HCT116 (cell line): ENCODE measurements around the gene CELF2. TPM values are rescaled to one million over a fixed set of nuclear protein-coding genes. Genes with fewer than 3 reads are reported as not detected.

Experiments used
- ATAC-seq: fragments of 200-7000 bp; cut with Tn5 transposase; 2 replicates; pipeline ENCODE4 v1.9.1; 2020; ENCODE audit warnings: mild to moderate bottlenecking, moderate library complexity
- BruUV-seq: library from RNA; stranded (reverse); fragments of 400-500 nt; replicated peaks from 2 replicates; lab custom pipeline; 2021; lab: Mats Ljungman, UMichigan
- CTCF ChIA-PET: fragments of 300-600 bp; sonication (Branson Sonifier 250); formaldehyde crosslinking; loops from one replicate; lab custom pipeline; 2021; ENCODE audit warnings: antibody characterized with exemption; lab: Charles Lee
- POLR2A ChIA-PET: fragments of 300-600, 350-600 bp; sonication (Branson Sonifier 250); formaldehyde crosslinking; loops from one replicate; lab custom pipeline; 2021; ENCODE audit warnings: antibody characterized with exemption; lab: Charles Lee
- RAD21 ChIA-PET, 2 experiments: fragments of 300-600 bp; sonication (Branson Sonifier 250); formaldehyde crosslinking; loops; one replicate each; lab custom pipeline; 2023; ENCODE audit warnings: low total read pairs in 2 of 2; ENCODE audit not compliant: uncharacterized antibody in 2 of 2, unreplicated experiment in 2 of 2, low non-redundant PET in 1 of 2; lab: Charles Lee
- DNase-seq: peaks from one replicate; pipeline ENCODE4 v3.0.0-alpha.2; 2010; ENCODE audit warnings: low read depth, low spot score
- H2AFZ ChIP-seq: fragments of 200-600 bp; shearing (Covaris generic), sonication (generic); 2 replicates; pipeline ENCODE4 v1.6.1; 2017; ENCODE audit warnings: low read depth, mixed run types, mixed read lengths, antibody characterized with exemption, low read length; ENCODE audit not compliant: poor library complexity, severe bottlenecking
- H3K27ac ChIP-seq: 2 replicates; pipeline ENCODE4 v1.5.1; 2012; ENCODE audit warnings: low read depth, low read length
- H3K27me3 ChIP-seq: fragments of 200-600 bp; sonication (generic); 2 replicates; pipeline ENCODE4 v1.6.1; 2016; ENCODE audit warnings: mixed run types, low read length, mixed read lengths; ENCODE audit not compliant: insufficient read depth
- H3K36me3 ChIP-seq, 2 experiments: fragments of 200-500 bp in 1 of 2; fragments of 200-600 bp in 1 of 2; sonication (Bioruptor generic) in 1 of 2; sonication (generic) in 1 of 2; 2 replicates each; pipeline versions ENCODE4 v1.5.1 to v1.6.1; 2014 to 2016; ENCODE audit warnings: low read length in 2 of 2, inconsistent platforms in 1 of 2, mixed read lengths in 1 of 2, mixed run types in 1 of 2; ENCODE audit not compliant: insufficient read depth in 2 of 2, control insufficient read depth in 1 of 2
- H3K4me1 ChIP-seq, 2 experiments: fragments of 200-600 bp in 1 of 2; sonication (generic) in 1 of 2; 2 replicates each; pipeline versions ENCODE4 v1.5.1 to v1.6.1; 2012 to 2017; ENCODE audit warnings: low read length in 2 of 2, inconsistent platforms in 1 of 2, mild to moderate bottlenecking in 1 of 2, mixed read lengths in 1 of 2, mixed run types in 1 of 2, moderate library complexity in 1 of 2; ENCODE audit not compliant: insufficient read depth in 2 of 2, control insufficient read depth in 1 of 2
- H3K4me2 ChIP-seq: fragments of 200-600 bp; sonication (generic); 2 replicates; pipeline ENCODE4 v1.6.1; 2017; ENCODE audit warnings: mixed run types, low read length, mixed read lengths
- H3K4me3 ChIP-seq, 2 experiments: fragments of 200-600 bp in 1 of 2; sonication (generic) in 1 of 2; replicated peaks in 1 of 2; 2 replicates each; pipeline ENCODE4 v1.5.1; 2011 to 2016; ENCODE audit warnings: low read length in 2 of 2, control low read depth in 1 of 2, low read depth in 1 of 2, mild to moderate bottlenecking in 1 of 2, mixed read lengths in 1 of 2, mixed run types in 1 of 2
- H3K79me2 ChIP-seq: fragments of 200-600 bp; sonication (generic); 2 replicates; pipeline ENCODE4 v1.6.1; 2017; ENCODE audit warnings: mild to moderate bottlenecking, mixed run types, low read length, moderate library complexity, mixed read lengths; ENCODE audit not compliant: insufficient read depth
- H3K9ac ChIP-seq: fragments of 200-600 bp; sonication (generic); 2 replicates; pipeline ENCODE4 v1.6.1; 2016; ENCODE audit warnings: low read length, mixed read lengths
- H3K9me2 ChIP-seq: fragments of 200-600 bp; sonication (generic), shearing (Covaris generic); 2 replicates; pipeline ENCODE4 v1.6.1; 2017; ENCODE audit warnings: mixed run types, mild to moderate bottlenecking, moderate library complexity; ENCODE audit not compliant: insufficient read depth
- H3K9me3 ChIP-seq, 2 experiments: fragments of 200-500 bp in 1 of 2; fragments of 200-600 bp in 1 of 2; sonication (Bioruptor generic) in 1 of 2; sonication (generic) in 1 of 2; 2 replicates each; pipeline ENCODE4 v1.6.1; 2014 to 2017; ENCODE audit warnings: low read length in 2 of 2, mixed read lengths in 2 of 2, inconsistent platforms in 1 of 2, low read depth in 1 of 2, mild to moderate bottlenecking in 1 of 2, mixed run types in 1 of 2, moderate library complexity in 1 of 2; ENCODE audit not compliant: control insufficient read depth in 1 of 2, insufficient read depth in 1 of 2
- H4K20me1 ChIP-seq: fragments of 200-600 bp; sonication (generic), shearing (Covaris generic); 2 replicates; pipeline ENCODE4 v1.6.1; 2017; ENCODE audit warnings: mixed run types, mild to moderate bottlenecking, moderate library complexity; ENCODE audit not compliant: insufficient read depth
- CTCF ChIP-seq, 3 experiments: fragments of 200-600 bp in 1 of 3; sonication (generic) in 1 of 3; IDR thresholded peaks in 2 of 3; conservative IDR thresholded peaks in 1 of 3; 2 replicates each; pipeline ENCODE4 v1.5.1; 2012 to 2017; ENCODE audit warnings: low read depth in 2 of 3, low read length in 2 of 3, antibody characterized with exemption in 1 of 3, borderline replicate concordance in 1 of 3, control low read depth in 1 of 3, mild to moderate bottlenecking in 1 of 3, mixed read lengths in 1 of 3, mixed run types in 1 of 3, moderate library complexity in 1 of 3; ENCODE audit not compliant: insufficient read depth in 1 of 3
- ELF1 ChIP-seq: IDR thresholded peaks from 2 replicates; pipeline ENCODE4 v1.6.1; 2012; ENCODE audit warnings: low read depth, borderline replicate concordance
- EZH2 ChIP-seq: fragments of 200-600 bp; sonication (generic); IDR thresholded peaks from 2 replicates; pipeline ENCODE4 v1.6.1; 2017; ENCODE audit warnings: antibody characterized with exemption, mixed run types
- POLR2A ChIP-seq: IDR thresholded peaks from 2 replicates; pipeline ENCODE4 v1.7.0; 2011; ENCODE audit warnings: borderline replicate concordance; ENCODE audit not compliant: insufficient read depth, insufficient read length; ENCODE audit errors: extremely low read depth
- SRF ChIP-seq: IDR thresholded peaks from 2 replicates; pipeline ENCODE4 v1.6.1; 2012; ENCODE audit warnings: low read depth
- TCF7L2 ChIP-seq: IDR thresholded peaks from 2 replicates; pipeline ENCODE4 v1.7.0; 2011; ENCODE audit warnings: borderline replicate concordance, inconsistent platforms; ENCODE audit not compliant: insufficient read depth, insufficient read length; ENCODE audit errors: extremely low read depth
- ZBTB33 ChIP-seq: IDR thresholded peaks from 2 replicates; pipeline ENCODE4 v1.6.1; 2011; ENCODE audit warnings: mild to moderate bottlenecking, low read length, moderate library complexity; ENCODE audit not compliant: insufficient replicate concordance; ENCODE audit errors: extremely low read depth
- intact Hi-C: fragments of 100-400 bp; cut with micrococcal nuclease; formaldehyde crosslinking; loops from 2 replicates; pipeline ENCODE4 v1.10.0; 2022
- total RNA-seq: library from RNA; stranded (reverse); gene quantifications from one replicate; pipeline ENCODE4 v1.2.1, GENCODE V29; 2021; ENCODE audit not compliant: unreplicated experiment
- TF ChIP-seq, protein P1 (sequence below): IDR thresholded peaks from 2 replicates; pipeline ENCODE4 v1.6.1; 2012
- TF ChIP-seq, protein P2 (sequence below): IDR thresholded peaks from 2 replicates; pipeline ENCODE4 v1.6.1; 2012; ENCODE audit warnings: low read depth

Gene CELF2
- total RNA-seq, 1 experiment from 2014 or later: 0.66 TPM

- ATAC-seq: no peak
- H2AFZ ChIP-seq: no peak overlapping the region
- H3K4me3 ChIP-seq: no peak overlapping the region
- no peaks in the 10 kb centered on the region for H3K79me2 ChIP-seq
- peak in 2 of 3 experiments; percentile 14 to 16; a peak in 1 of 6 replicates for TF ChIP-seq CTCF (IDR thresholded peaks at IDR 0.05 in 2 of 3, conservative IDR thresholded peaks at IDR 0.05 in 1 of 3; ENCODE audit: borderline replicate concordance in 1 of 3, insufficient read depth in 1 of 3, low read depth in 2 of 3, low read length in 2 of 3)
- TF ChIP-seq, protein P1, sequence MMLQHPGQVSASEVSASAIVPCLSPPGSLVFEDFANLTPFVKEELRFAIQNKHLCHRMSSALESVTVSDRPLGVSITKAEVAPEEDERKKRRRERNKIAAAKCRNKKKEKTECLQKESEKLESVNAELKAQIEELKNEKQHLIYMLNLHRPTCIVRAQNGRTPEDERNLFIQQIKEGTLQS: no peak
- ChIA-PET CTCF (no interaction called here), RAD21 (no interaction called here), POLR2A (no interaction called here)
- no peaks in the 10 kb centered on the region for H3K36me3 ChIP-seq
- H3K27me3 ChIP-seq: peaks cover 6% of the 10 kb centered on the region; the same call in 1 of the 2 replicates
- no peaks in the 10 kb centered on the region for H4K20me1 ChIP-seq
- H3K4me2 ChIP-seq: no peak overlapping the region
- no peaks in the 10 kb centered on the region for H3K4me1 ChIP-seq
- intact Hi-C loops: no loop called here
- H3K9me3 ChIP-seq: no peaks in the 10 kb centered on the region
- no peak overlapping the region for H3K9ac ChIP-seq
- no peaks in the 10 kb centered on the region for H3K9me2 ChIP-seq
- H3K27ac ChIP-seq: no peak overlapping the region
- no peak for DNase-seq
- no TSS peak for BruUV-seq
These were observed 301.3 kb downstream of the CELF2 start for GRCh38 chr10:11318826-11319598.

- Histone ChIP-seq H3K4me2 (no peak overlapping the region), H3K27me3 (peaks cover 10% of the 10 kb centered on the region), H3K4me3 (no peak overlapping the region), H3K9me2 (no peaks in the 10 kb centered on the region), H3K27ac (no peak overlapping the region), H4K20me1 (no peaks in the 10 kb centered on the region), H3K4me1 (no peaks in the 10 kb centered on the region), H3K36me3 (no peaks in the 10 kb centered on the region), H2AFZ (no peak overlapping the region), H3K79me2 (no peaks in the 10 kb centered on the region), H3K9ac (no peak overlapping the region), H3K9me3 (no peaks in the 10 kb centered on the region)
- POLR2A ChIA-PET: no interaction called here
- no TSS peak for BruUV-seq
- CTCF ChIA-PET: no interaction called here
- intact Hi-C loops: no loop called here
- ATAC-seq (no peak), DNase-seq (no peak)
- RAD21 ChIA-PET: no interaction called here
- TF ChIP-seq, protein P2, sequence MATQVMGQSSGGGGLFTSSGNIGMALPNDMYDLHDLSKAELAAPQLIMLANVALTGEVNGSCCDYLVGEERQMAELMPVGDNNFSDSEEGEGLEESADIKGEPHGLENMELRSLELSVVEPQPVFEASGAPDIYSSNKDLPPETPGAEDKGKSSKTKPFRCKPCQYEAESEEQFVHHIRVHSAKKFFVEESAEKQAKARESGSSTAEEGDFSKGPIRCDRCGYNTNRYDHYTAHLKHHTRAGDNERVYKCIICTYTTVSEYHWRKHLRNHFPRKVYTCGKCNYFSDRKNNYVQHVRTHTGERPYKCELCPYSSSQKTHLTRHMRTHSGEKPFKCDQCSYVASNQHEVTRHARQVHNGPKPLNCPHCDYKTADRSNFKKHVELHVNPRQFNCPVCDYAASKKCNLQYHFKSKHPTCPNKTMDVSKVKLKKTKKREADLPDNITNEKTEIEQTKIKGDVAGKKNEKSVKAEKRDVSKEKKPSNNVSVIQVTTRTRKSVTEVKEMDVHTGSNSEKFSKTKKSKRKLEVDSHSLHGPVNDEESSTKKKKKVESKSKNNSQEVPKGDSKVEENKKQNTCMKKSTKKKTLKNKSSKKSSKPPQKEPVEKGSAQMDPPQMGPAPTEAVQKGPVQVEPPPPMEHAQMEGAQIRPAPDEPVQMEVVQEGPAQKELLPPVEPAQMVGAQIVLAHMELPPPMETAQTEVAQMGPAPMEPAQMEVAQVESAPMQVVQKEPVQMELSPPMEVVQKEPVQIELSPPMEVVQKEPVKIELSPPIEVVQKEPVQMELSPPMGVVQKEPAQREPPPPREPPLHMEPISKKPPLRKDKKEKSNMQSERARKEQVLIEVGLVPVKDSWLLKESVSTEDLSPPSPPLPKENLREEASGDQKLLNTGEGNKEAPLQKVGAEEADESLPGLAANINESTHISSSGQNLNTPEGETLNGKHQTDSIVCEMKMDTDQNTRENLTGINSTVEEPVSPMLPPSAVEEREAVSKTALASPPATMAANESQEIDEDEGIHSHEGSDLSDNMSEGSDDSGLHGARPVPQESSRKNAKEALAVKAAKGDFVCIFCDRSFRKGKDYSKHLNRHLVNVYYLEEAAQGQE: no peak
- TF ChIP-seq ELF1 (no peak), POLR2A (no peak), SRF (no peak), ZBTB33 (no peak), TCF7L2 (no peak), EZH2 (no peak)
These were observed 302.4 kb downstream of the CELF2 start for GRCh38 chr10:11319990-11320602.
